HL-60 (cell line): ENCODE data around the gene CD151.

Experiments
- DNase-seq, 2 experiments: peaks; one replicate each; pipeline ENCODE4 v3.0.0-alpha.2; 2010 to 2020; ENCODE audit warnings: low read depth in 1 of 2, low spot score in 1 of 2
- H3K27ac ChIP-seq: fragments of 250-450 bp; sonication (Bioruptor Pico); replicated peaks from 2 replicates; pipeline ENCODE4 v1.5.1; 2020; ENCODE audit warnings: mild to moderate bottlenecking, moderate library complexity
- H3K27me3 ChIP-seq: fragments of 250-450 bp; sonication (Bioruptor Pico); 2 replicates; pipeline ENCODE4 v1.5.1; 2021; ENCODE audit warnings: mild to moderate bottlenecking, moderate library complexity; ENCODE audit not compliant: insufficient read depth, poor library complexity, severe bottlenecking
- H3K4me3 ChIP-seq: replicated peaks from 2 replicates; pipeline ENCODE4 v1.5.1; 2011; ENCODE audit warnings: mild to moderate bottlenecking, control low read depth, low read length; ENCODE audit not compliant: insufficient read depth
- GABPA ChIP-seq: IDR thresholded peaks from 2 replicates; pipeline ENCODE4 v1.6.1; 2012; ENCODE audit warnings: low read depth
- POLR2AphosphoS5 ChIP-seq: IDR thresholded peaks from 2 replicates; pipeline ENCODE4 v1.6.1; 2012; ENCODE audit warnings: low read depth
- SPI1 ChIP-seq: IDR thresholded peaks from 2 replicates; pipeline ENCODE4 v1.6.1; 2012; ENCODE audit warnings: low read depth, mild to moderate bottlenecking, borderline replicate concordance
- TF ChIP-seq, protein P1 (sequence below): IDR thresholded peaks from one replicate; pipeline ENCODE4 v1.5.1; 2011; ENCODE audit warnings: low read length, control low read depth, inconsistent platforms; ENCODE audit not compliant: insufficient read depth
- TF ChIP-seq, protein P2 (sequence below): IDR thresholded peaks from 2 replicates; pipeline ENCODE4 v1.6.1; 2012; ENCODE audit warnings: low read depth; ENCODE audit not compliant: insufficient replicate concordance

The CD151 gene

DNA sequence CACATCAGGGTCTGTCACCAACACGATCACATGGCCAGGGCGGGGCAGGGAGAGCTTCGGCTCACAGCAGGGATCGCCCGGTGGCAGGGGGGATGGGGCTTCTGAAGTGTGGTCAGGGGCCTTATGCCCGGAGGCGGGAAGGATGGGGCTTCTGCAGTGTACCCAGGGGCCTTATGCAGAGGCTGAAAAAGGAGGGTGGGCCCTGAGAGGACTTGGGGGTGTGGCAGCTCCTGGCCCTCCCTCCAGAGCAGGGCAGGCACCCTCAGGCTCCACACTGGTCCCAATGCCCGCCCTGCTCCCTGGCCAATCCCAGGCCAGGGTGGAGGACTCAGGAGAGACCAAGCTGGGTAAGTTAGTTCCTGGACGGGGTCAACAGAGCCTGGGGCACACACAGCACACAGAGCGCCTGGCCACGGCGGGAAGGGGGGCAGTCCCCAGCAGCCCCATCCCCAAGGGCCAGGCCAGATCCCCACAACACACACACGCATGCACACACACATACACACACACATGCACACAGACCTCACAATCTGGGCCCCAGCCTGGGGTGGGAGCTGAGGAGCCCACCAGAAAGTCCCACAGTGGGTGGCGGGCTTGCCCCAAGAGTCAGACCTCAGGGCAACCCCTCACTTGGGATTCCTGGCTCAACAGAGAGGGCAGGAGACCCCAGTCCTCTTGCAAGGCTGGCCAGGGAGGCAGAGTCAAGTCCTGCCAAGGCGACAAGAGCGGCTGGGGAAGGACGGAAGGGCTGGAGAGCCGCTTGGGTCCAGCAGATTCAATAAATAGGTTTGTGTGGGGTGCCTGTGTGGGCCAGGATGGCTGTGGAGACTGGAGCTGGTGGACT is 41.8 kb upstream of the CD151 start:
- H3K27ac ChIP-seq: no peak overlapping the region
- TF ChIP-seq, protein P1, sequence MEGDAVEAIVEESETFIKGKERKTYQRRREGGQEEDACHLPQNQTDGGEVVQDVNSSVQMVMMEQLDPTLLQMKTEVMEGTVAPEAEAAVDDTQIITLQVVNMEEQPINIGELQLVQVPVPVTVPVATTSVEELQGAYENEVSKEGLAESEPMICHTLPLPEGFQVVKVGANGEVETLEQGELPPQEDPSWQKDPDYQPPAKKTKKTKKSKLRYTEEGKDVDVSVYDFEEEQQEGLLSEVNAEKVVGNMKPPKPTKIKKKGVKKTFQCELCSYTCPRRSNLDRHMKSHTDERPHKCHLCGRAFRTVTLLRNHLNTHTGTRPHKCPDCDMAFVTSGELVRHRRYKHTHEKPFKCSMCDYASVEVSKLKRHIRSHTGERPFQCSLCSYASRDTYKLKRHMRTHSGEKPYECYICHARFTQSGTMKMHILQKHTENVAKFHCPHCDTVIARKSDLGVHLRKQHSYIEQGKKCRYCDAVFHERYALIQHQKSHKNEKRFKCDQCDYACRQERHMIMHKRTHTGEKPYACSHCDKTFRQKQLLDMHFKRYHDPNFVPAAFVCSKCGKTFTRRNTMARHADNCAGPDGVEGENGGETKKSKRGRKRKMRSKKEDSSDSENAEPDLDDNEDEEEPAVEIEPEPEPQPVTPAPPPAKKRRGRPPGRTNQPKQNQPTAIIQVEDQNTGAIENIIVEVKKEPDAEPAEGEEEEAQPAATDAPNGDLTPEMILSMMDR: no peak
- TF ChIP-seq GABPA (no peak), POLR2AphosphoS5 (no peak), SPI1 (no peak)
- TF ChIP-seq, protein P2, sequence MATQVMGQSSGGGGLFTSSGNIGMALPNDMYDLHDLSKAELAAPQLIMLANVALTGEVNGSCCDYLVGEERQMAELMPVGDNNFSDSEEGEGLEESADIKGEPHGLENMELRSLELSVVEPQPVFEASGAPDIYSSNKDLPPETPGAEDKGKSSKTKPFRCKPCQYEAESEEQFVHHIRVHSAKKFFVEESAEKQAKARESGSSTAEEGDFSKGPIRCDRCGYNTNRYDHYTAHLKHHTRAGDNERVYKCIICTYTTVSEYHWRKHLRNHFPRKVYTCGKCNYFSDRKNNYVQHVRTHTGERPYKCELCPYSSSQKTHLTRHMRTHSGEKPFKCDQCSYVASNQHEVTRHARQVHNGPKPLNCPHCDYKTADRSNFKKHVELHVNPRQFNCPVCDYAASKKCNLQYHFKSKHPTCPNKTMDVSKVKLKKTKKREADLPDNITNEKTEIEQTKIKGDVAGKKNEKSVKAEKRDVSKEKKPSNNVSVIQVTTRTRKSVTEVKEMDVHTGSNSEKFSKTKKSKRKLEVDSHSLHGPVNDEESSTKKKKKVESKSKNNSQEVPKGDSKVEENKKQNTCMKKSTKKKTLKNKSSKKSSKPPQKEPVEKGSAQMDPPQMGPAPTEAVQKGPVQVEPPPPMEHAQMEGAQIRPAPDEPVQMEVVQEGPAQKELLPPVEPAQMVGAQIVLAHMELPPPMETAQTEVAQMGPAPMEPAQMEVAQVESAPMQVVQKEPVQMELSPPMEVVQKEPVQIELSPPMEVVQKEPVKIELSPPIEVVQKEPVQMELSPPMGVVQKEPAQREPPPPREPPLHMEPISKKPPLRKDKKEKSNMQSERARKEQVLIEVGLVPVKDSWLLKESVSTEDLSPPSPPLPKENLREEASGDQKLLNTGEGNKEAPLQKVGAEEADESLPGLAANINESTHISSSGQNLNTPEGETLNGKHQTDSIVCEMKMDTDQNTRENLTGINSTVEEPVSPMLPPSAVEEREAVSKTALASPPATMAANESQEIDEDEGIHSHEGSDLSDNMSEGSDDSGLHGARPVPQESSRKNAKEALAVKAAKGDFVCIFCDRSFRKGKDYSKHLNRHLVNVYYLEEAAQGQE: no peak
- no peak for DNase-seq

GRCh38 chr11:791658-792534 is 40.9 kb upstream of the CD151 start:
- no peak overlapping the region for H3K27ac ChIP-seq
- TF ChIP-seq SPI1 (no peak), GABPA (no peak), POLR2AphosphoS5 (no peak)
- TF ChIP-seq, protein P1: no peak
- TF ChIP-seq, protein P2: no peak
- no peak for DNase-seq
- peaks cover 6% of the 10 kb centered on the region for H3K27me3 ChIP-seq
- no peak overlapping the region for H3K4me3 ChIP-seq

More for the DNA sequence above, 41.8 kb upstream of the CD151 start:
- Histone ChIP-seq H3K4me3 (no peak overlapping the region), H3K27me3 (peaks cover 6% of the 10 kb centered on the region)

DNA sequence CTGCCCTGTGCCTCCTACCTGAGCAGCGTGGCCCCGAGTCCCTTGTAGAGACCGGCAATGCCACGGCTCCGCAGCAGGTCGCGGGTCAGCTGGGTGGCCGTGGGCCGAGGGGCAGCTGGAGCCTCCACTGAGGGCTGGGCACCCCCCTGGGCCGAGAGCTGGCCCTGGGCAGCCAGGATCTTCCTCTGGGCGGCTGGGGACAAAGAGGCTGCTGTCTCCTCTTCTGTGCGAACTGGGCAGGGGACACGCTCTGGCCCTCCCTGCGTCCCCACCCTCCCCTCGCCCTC is 40.3 kb upstream of the CD151 start:
- no peak for TF ChIP-seq POLR2AphosphoS5
- TF ChIP-seq GABPA: no peak
- TF ChIP-seq SPI1: no peak
- TF ChIP-seq, protein P2: no peak
- TF ChIP-seq, protein P1: no peak

More for the DNA sequence above, 40.3 kb upstream of the CD151 start:
- peaks cover 6% of the 10 kb centered on the region for H3K27me3 ChIP-seq
- H3K27ac ChIP-seq: no peak overlapping the region
- no peak overlapping the region for H3K4me3 ChIP-seq
- no peak for DNase-seq
